SK-N-SH treated with all-trans-retinoic acid at 6 μM for 48 hours (cell line): ENCODE measurements around the gene EIF2B5.

Experiments
- GLIS3 ChIP-seq: fragments of 250-450 bp; sonication (Bioruptor Pico); IDR thresholded peaks from 2 replicates; pipeline ENCODE4 v1.5.0; 2020; ENCODE audit warnings: mild to moderate bottlenecking, moderate library complexity
- ISL1 ChIP-seq: fragments of 250-450 bp; sonication (Bioruptor Pico); IDR thresholded peaks from 2 replicates; pipeline ENCODE4 v2.1.2; 2022; ENCODE audit warnings: mild to moderate bottlenecking, moderate library complexity
- PPARA ChIP-seq: fragments of 250-450 bp; sonication (Bioruptor Pico); IDR thresholded peaks from 2 replicates; pipeline ENCODE4 v1.5.0; 2020; ENCODE audit warnings: mild to moderate bottlenecking, borderline replicate concordance
- RARB ChIP-seq: fragments of 250-450 bp; sonication (Bioruptor Pico); IDR thresholded peaks from 2 replicates; pipeline ENCODE4 v1.8.0; 2021; ENCODE audit warnings: mild to moderate bottlenecking, moderate library complexity
- TCF4 ChIP-seq: fragments of 250-450 bp; sonication (Bioruptor Pico); IDR thresholded peaks from 2 replicates; pipeline ENCODE4 v1.8.0; 2021; ENCODE audit warnings: mild to moderate bottlenecking, moderate library complexity, borderline replicate concordance
- TOX ChIP-seq: fragments of 250-450 bp; sonication (Bioruptor Pico); IDR thresholded peaks from 2 replicates; pipeline ENCODE4 v1.8.0; 2021; ENCODE audit warnings: mild to moderate bottlenecking, moderate library complexity, borderline replicate concordance
- ZC3H10 ChIP-seq: fragments of 250-450 bp; sonication (Bioruptor Pico); IDR thresholded peaks from 2 replicates; pipeline ENCODE4 v1.5.1; 2021; ENCODE audit warnings: mild to moderate bottlenecking, moderate library complexity
- TF ChIP-seq, protein P1 (sequence below): fragments of 250-450 bp; sonication (Bioruptor Pico); IDR thresholded peaks from 2 replicates; pipeline ENCODE4 v1.5.1; 2021; ENCODE audit warnings: mild to moderate bottlenecking, moderate library complexity
- TF ChIP-seq, protein P2 (sequence below): fragments of 250-450 bp; sonication (Bioruptor Pico); IDR thresholded peaks from 2 replicates; pipeline ENCODE4 v1.5.1; 2020; ENCODE audit warnings: low read depth, mild to moderate bottlenecking, moderate library complexity
- TF ChIP-seq, protein P3 (sequence below): fragments of 250-450 bp; sonication (Bioruptor Pico); IDR thresholded peaks from 2 replicates; pipeline ENCODE4 v1.8.0; 2020; ENCODE audit warnings: mild to moderate bottlenecking, moderate library complexity, borderline replicate concordance
- TF ChIP-seq, protein P4 (sequence below): fragments of 250-450 bp; sonication (Bioruptor Pico); IDR thresholded peaks from 2 replicates; pipeline ENCODE4 v1.5.0; 2020; ENCODE audit warnings: mild to moderate bottlenecking, moderate library complexity

- TF ChIP-seq TCF4 (CRISPR knock-in tag) (no peak), ZC3H10 (CRISPR knock-in tag) (no peak), PPARA (CRISPR knock-in tag) (no peak), ISL1 (CRISPR knock-in tag) (no peak), TOX (CRISPR knock-in tag) (no peak), GLIS3 (CRISPR knock-in tag) (no peak), RARB (no peak)
- TF ChIP-seq, protein P1, sequence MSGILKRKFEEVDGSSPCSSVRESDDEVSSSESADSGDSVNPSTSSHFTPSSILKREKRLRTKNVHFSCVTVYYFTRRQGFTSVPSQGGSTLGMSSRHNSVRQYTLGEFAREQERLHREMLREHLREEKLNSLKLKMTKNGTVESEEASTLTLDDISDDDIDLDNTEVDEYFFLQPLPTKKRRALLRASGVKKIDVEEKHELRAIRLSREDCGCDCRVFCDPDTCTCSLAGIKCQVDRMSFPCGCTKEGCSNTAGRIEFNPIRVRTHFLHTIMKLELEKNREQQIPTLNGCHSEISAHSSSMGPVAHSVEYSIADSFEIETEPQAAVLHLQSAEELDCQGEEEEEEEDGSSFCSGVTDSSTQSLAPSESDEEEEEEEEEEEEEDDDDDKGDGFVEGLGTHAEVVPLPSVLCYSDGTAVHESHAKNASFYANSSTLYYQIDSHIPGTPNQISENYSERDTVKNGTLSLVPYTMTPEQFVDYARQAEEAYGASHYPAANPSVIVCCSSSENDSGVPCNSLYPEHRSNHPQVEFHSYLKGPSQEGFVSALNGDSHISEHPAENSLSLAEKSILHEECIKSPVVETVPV (CRISPR knock-in tag): no peak
- TF ChIP-seq, protein P2, sequence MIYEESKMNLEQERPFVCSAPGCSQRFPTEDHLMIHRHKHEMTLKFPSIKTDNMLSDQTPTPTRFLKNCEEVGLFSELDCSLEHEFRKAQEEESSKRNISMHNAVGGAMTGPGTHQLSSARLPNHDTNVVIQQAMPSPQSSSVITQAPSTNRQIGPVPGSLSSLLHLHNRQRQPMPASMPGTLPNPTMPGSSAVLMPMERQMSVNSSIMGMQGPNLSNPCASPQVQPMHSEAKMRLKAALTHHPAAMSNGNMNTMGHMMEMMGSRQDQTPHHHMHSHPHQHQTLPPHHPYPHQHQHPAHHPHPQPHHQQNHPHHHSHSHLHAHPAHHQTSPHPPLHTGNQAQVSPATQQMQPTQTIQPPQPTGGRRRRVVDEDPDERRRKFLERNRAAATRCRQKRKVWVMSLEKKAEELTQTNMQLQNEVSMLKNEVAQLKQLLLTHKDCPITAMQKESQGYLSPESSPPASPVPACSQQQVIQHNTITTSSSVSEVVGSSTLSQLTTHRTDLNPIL: no peak
- TF ChIP-seq, protein P3, sequence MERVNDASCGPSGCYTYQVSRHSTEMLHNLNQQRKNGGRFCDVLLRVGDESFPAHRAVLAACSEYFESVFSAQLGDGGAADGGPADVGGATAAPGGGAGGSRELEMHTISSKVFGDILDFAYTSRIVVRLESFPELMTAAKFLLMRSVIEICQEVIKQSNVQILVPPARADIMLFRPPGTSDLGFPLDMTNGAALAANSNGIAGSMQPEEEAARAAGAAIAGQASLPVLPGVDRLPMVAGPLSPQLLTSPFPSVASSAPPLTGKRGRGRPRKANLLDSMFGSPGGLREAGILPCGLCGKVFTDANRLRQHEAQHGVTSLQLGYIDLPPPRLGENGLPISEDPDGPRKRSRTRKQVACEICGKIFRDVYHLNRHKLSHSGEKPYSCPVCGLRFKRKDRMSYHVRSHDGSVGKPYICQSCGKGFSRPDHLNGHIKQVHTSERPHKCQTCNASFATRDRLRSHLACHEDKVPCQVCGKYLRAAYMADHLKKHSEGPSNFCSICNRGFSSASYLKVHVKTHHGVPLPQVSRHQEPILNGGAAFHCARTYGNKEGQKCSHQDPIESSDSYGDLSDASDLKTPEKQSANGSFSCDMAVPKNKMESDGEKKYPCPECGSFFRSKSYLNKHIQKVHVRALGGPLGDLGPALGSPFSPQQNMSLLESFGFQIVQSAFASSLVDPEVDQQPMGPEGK (CRISPR knock-in tag): no peak
- TF ChIP-seq, protein P4, sequence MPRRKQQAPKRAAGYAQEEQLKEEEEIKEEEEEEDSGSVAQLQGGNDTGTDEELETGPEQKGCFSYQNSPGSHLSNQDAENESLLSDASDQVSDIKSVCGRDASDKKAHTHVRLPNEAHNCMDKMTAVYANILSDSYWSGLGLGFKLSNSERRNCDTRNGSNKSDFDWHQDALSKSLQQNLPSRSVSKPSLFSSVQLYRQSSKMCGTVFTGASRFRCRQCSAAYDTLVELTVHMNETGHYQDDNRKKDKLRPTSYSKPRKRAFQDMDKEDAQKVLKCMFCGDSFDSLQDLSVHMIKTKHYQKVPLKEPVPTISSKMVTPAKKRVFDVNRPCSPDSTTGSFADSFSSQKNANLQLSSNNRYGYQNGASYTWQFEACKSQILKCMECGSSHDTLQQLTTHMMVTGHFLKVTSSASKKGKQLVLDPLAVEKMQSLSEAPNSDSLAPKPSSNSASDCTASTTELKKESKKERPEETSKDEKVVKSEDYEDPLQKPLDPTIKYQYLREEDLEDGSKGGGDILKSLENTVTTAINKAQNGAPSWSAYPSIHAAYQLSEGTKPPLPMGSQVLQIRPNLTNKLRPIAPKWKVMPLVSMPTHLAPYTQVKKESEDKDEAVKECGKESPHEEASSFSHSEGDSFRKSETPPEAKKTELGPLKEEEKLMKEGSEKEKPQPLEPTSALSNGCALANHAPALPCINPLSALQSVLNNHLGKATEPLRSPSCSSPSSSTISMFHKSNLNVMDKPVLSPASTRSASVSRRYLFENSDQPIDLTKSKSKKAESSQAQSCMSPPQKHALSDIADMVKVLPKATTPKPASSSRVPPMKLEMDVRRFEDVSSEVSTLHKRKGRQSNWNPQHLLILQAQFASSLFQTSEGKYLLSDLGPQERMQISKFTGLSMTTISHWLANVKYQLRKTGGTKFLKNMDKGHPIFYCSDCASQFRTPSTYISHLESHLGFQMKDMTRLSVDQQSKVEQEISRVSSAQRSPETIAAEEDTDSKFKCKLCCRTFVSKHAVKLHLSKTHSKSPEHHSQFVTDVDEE (CRISPR knock-in tag): no peak
Observed at GRCh38 chr3:184135149-184135910, at the start of gene EIF2B5.
